ENCODE results near the gene CAPN15.
A peak's percentile ranks its signal among the peaks of the same experiment; 100 is the strongest.

Gene CAPN15

DNA sequence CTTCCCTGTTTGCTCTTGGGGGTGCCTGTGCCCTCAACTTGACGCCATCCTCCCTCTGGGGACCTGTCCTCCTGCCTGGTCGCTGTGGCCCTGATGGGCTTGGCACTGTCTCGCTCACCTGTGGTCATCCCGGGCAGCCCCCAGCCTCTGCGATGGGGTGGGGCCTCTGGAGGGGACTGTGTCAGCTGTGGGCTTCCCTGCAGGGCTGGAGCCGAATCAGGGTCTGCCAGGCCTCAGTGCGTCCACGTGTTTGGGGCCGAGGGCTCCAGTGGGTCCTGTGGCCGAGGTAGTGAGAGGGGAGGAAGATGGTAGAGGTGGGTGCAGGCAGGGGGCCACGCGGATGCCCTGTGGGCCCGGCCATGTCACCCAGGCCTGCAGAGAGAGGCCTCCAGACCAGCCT, 50.3 kb downstream of the CAPN15 start:
- DNase-seq: no peak

GRCh38 chr16:578232-578869, 50.8 kb downstream of the CAPN15 start:
- TF ChIP-seq CTCF (IDR thresholded peaks at IDR 0.05; ENCODE audit: low read depth, low read length, missing control alignments): no peak
- no peak for DNase-seq
- H3K27ac ChIP-seq: no peak overlapping the region
- H3K36me3 ChIP-seq (replicated peaks): peaks cover 17% of the 10 kb centered on the region
- in situ Hi-C loops (cut with HindIII; ENCODE audit: low pct_ligation_motif_present, low sequenced_read_pairs): no loop called here
- H3K4me3 ChIP-seq (ENCODE audit: low read depth, low read length): no peak overlapping the region
- H3K27me3 ChIP-seq (replicated peaks): no peaks in the 10 kb centered on the region

More for the DNA sequence above, 50.3 kb downstream of the CAPN15 start:
- no peak overlapping the region for H3K4me3 ChIP-seq (ENCODE audit: low read depth, low read length)
- H3K36me3 ChIP-seq (replicated peaks): peaks cover 17% of the 10 kb centered on the region
- H3K27ac ChIP-seq: no peak overlapping the region
- TF ChIP-seq CTCF (IDR thresholded peaks at IDR 0.05; ENCODE audit: low read depth, low read length, missing control alignments): no peak
- no peaks in the 10 kb centered on the region for H3K27me3 ChIP-seq (replicated peaks)
- in situ Hi-C loops (cut with HindIII; ENCODE audit: low pct_ligation_motif_present, low sequenced_read_pairs): no loop called here

- no peak overlapping the region for H3K4me3 ChIP-seq (ENCODE audit: low read depth, low read length)
- TF ChIP-seq CTCF (IDR thresholded peaks at IDR 0.05; ENCODE audit: low read depth, low read length, missing control alignments): peak; percentile 87
- in situ Hi-C loops (cut with HindIII; ENCODE audit: low pct_ligation_motif_present, low sequenced_read_pairs): no loop called here
Measured at GRCh38 chr16:578870-579405, 51.4 kb downstream of the CAPN15 start.

DNA sequence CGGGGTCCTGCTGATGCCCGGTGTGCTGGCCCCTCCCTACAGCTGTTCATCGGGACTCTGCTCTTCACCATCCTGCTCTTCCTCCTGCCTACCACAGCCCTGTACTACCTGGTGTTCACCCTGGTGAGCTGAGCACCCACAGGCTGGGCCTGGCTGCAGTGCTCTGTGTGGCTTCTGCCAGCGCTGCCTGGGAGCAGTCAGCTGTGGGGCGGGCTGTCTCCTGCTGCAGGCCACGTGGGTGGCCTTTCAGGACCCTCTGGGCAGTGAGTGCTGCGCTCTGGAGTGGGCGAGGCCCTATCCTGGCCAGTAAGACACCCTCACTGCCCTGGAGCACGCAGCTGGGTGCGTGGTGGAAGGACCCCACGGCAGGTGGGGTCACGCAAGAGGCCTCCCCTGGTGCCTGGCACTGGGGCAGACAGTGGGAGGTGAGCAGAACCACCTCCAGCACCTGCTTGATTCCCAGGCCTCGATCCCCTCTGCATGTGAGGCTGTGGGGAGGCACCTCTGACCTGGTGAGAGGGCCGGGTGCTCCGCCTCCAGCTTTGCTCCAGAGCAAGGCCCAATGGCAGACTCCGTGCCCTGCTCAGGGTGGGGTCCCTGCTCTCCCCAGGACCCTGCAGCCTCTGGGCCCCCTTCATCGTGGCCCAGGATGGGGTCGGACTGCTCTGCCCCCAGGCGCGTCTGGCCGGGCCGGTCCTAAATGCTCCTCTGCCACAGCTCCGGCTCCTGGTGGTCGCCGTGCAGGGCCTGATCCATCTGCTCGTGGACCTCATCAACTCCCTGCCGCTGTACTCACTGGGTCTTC, 52.8 kb downstream of the CAPN15 start:
- peaks cover 8% of the 10 kb centered on the region for H3K36me3 ChIP-seq (replicated peaks)
- H3K4me3 ChIP-seq (ENCODE audit: low read depth, low read length): no peak overlapping the region
- H3K27ac ChIP-seq: no peak overlapping the region
- in situ Hi-C loops (cut with HindIII; ENCODE audit: low pct_ligation_motif_present, low sequenced_read_pairs): no loop called here
- no peak for DNase-seq
- H3K27me3 ChIP-seq (replicated peaks): no peaks in the 10 kb centered on the region
- TF ChIP-seq CTCF (IDR thresholded peaks at IDR 0.05; ENCODE audit: low read depth, low read length, missing control alignments): no peak

More at GRCh38 chr16:578870-579405, 51.4 kb downstream of the CAPN15 start:
- peak; percentile 27 for DNase-seq
- no peaks in the 10 kb centered on the region for H3K27me3 ChIP-seq (replicated peaks)
- peaks cover 17% of the 10 kb centered on the region for H3K36me3 ChIP-seq (replicated peaks)
- H3K27ac ChIP-seq: no peak overlapping the region

GRCh38 chr16:580946-581498, 53.5 kb downstream of the CAPN15 start:
- no peaks in the 10 kb centered on the region for H3K27me3 ChIP-seq (replicated peaks)
- no peak overlapping the region for H3K4me3 ChIP-seq (ENCODE audit: low read depth, low read length)
- TF ChIP-seq CTCF (IDR thresholded peaks at IDR 0.05; ENCODE audit: low read depth, low read length, missing control alignments): no peak
- peaks cover under 1% of the 10 kb centered on the region for H3K36me3 ChIP-seq (replicated peaks)
- in situ Hi-C loops (cut with HindIII; ENCODE audit: low pct_ligation_motif_present, low sequenced_read_pairs): no loop called here
- no peak overlapping the region for H3K27ac ChIP-seq
- DNase-seq: no peak
